GM18951 (cell line): ENCODE measurements around the gene GRAP2.
"Not testable (repeated sequence)": the region's sequence is repeated elsewhere in the genome, so short reads cannot be mapped to it uniquely, and the experiment has no call there.

Experiments
- POLR2A ChIP-seq: IDR thresholded peaks from 4 replicates; pipeline ENCODE4 v1.6.1; 2011; ENCODE audit warnings: mild to moderate bottlenecking; ENCODE audit not compliant: insufficient read length, insufficient read depth; ENCODE audit errors: extremely low read depth
- in situ Hi-C: fragments of 300-500 bp; cut with MboI; formaldehyde crosslinking; loops from one replicate; pipeline ENCODE4 v1.12.0; 2022; ENCODE audit warnings: low sequenced_read_pairs, mixed read lengths, inconsistent platforms; ENCODE audit not compliant: unreplicated experiment

The GRAP2 gene

DNA sequence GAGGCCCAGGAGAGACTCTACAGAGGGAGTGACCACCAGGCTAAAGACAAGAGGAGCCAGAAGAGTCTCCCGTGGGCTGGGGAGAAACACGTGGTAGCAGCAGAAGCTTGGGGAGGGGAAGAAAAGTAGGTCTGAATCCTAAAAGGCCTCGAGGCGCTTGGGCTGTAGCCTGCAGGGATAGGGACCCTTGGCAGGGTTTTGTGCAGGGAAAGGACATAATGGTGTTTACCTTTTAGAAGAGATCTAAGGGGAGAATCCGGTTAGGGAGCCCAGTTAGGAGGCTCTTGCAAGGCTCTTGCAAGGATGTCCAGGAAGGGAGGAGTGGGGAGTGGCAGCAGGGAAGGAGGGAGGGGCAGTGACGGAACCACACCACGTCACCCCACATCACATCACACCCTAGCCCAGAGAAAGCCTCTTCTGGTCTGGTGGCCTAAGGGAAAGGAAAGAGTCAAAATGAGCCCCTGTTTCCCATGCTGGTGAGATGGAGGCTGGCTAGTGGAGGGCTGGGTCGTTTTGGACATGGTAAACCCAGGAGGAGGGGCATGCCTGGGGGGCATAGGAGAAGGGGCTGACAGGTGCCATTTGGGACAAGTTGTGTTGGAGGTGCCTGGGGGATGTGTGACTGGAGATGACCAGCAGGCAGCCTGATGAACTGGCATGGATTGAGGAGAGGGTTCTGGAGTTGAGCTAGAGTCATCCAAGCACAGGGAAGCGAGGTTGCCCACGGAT is 87.7 kb downstream of the GRAP2 start:
- TF ChIP-seq POLR2A = no peak
- in situ Hi-C loops = no loop called here

DNA sequence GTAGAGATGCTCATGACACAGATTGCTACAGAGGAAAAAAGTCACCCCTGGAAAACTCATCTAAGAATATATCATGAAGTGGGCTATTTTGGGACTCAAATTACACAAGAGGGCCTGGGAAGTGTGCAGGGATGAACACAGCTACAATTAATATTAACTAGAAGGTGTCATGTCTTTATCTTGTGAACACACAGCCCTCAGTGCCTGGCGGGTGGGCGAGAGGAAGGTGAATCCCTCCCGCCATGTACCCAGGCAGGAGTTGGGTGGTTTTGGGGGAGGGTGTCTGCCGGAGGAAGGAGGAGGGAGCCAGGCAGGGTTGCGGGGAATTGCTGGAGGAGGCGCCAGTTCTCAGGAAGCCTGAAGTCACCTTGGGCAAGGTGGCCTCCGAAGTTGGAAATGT is 88.7 kb downstream of the GRAP2 start:
- in situ Hi-C loops = no loop called here
- TF ChIP-seq POLR2A = no peak

DNA sequence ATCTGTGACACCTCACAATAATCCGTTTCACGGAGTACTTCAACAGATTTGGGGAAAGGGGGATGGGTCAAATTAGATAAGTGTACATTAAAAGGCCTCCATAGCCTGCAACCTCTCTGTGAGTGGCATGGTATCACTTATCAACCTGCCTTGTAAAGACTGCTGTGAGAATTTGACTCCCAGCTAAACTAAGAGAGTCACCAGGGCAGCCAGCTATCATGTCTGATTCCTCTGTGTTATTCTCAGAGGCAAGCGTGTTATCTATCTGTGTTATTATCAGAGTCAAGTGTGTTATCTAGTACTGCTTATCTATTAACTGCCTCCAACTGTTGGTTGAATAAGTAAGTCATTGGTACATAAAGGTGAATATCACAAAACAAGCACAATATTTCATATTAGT is 89.8 kb downstream of the GRAP2 start:
- TF ChIP-seq POLR2A = no peak
- in situ Hi-C loops = no loop called here

DNA sequence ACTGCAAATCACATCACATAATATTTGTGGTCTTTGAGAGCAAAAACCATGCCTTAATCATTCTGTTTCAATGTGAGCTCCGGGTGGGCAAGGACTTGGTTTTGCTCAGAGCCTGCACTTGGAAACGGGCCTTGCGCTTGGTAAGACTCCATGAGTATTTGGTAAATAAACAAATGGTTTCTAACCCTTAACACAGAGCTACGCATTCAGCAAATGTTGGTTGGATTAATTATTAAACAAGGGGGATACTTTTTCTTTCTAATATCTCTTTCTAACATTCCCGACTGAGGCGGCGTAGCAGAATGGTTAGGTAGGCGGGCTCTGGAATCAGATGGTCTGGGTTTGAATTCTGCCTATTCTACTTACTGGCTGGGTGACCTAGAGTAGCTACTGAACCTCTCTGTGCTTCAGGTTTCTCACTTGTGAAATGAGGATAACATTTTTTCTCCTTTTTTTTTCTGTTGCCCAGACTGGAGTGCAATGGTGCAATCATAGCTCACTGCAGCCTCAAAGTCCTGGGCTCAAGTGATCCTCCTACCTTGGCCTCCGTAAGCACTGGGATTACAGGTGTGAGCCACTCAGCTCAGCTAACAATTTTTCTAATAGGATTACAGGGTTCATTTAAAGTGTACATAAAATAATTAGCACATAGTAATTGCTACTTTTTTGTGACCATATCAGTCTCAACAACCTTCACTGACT is 90.4 kb downstream of the GRAP2 start:
- no peak for TF ChIP-seq POLR2A
- in situ Hi-C loops = no loop called here

DNA sequence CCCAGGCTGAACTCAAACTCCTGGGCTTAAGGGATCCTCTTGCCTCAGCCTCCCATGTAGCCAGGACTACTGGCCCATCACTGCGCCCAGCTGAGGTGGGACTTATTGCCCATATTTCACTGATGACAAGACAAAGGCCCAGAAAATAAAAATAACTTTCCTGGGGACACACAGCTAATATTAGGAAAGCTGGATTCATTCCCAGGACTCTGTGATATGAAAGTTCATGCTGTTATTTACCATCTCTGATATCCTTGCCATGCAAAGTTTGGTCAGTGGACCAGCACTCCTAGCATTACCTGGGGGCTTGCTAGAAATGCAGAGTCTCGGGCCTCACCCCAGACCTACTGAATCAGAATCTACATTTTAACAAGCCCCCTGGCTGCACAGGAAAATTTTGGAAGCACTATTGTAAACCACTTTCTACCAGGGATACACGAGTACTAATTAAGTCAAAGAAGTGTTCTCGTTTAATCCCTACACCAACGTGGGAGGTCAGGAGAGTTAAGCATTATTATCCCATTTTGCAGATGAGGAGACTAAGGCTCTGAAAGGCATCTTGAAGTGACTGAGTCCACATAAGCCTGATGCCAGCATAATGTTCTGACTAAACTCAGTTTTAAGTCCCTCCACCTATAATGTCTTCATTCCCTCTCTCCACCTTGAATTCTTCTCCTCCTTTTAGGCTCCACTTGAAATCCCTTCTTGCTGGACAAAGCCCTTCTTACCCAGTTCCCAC is 91.4 kb downstream of the GRAP2 start:
- no peak for TF ChIP-seq POLR2A
- in situ Hi-C loops = no loop called here

DNA sequence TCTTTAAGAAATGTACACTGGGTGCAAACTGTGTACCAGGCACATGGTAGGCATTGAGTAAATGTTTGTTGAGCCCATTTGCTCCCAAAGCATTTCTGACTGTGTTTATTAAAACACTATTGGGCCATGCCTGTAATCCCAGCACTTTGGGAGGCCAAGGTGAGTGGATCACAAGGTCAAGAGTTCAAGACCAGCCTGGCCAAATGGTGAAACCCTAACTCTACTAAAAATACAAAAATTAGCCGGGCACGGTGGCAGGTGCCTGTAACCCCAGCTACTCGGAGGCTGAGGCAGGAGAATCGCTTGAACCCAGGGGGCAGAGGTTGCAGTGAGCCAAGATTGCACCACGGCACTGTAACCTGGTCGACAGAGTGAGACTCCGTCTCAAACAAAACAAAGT is 92.0 kb downstream of the GRAP2 start:
- in situ Hi-C loops = not testable (repeated sequence)

DNA sequence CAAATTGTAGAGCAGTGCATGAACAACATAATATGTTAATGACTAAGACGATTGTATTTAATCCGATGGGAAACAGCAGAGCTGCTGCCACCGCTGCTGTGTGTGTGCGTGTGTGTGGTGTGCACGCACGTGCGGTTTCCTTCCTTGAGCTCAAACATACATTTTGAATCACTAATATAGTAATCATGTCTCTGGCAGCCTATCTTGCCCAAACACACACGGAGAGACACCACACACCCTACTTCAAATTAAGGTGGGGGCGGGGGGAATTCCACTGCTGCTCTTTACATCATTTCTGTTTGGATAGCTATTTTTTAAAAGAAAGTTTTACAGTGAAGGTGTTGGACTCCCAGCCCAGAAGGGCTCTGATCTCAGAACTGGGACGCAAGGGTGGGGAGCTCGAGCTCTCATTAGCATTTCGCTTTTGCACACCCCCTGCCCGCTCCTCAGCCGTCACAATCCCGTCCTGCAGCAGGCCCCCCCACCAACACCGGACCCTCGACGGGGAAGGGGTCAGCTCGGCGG is 93.2 kb downstream of the GRAP2 start:
- in situ Hi-C loops = no loop called here
- no peak for TF ChIP-seq POLR2A

DNA sequence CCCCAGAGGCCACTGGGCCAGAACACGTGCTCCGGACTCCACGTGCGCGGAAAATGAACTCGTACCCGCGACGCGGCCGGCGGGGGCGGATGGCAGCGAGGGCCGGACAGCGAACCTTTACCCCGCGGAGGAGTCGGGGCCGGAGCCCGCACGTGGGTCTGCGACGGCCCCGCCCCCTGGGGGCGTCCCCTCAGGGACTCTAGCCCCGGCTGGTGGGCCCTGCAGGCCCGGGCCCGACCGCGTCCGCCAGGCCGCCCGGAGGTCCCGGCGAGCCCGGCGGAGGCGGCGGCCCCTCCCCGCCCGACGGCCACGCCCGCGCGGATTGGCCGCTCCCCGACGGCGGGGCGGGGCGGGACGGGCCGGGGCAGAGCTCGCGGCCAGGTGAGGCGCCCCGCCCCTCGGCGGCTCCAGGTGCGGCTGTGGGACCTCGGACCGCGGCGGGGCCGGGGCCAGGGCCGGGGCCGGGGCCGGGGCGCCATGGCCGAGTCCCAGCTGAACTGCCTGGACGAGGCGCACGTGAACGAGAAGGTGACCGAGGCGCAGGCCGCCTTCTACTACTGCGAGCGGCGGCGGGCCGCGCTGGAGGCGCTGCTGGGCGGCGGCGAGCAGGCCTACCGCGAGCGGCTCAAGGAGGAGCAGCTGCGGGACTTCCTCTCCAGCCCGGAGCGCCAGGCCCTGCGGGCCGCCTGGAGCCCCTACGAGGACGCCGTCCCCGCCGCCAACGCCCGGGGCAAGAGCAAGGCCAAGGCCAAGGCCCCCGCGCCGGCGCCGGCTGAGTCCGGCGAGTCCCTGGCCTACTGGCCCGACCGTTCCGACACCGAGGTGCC is 93.9 kb downstream of the GRAP2 start, which contains the start of gene FAM83F:
FAM83F (plus strand) TSS at position 389 of the 827 bp plus-strand sequence; CDS start at position 478, 89 bp downstream.
- TF ChIP-seq POLR2A = no peak
- in situ Hi-C loops = no loop called here

DNA sequence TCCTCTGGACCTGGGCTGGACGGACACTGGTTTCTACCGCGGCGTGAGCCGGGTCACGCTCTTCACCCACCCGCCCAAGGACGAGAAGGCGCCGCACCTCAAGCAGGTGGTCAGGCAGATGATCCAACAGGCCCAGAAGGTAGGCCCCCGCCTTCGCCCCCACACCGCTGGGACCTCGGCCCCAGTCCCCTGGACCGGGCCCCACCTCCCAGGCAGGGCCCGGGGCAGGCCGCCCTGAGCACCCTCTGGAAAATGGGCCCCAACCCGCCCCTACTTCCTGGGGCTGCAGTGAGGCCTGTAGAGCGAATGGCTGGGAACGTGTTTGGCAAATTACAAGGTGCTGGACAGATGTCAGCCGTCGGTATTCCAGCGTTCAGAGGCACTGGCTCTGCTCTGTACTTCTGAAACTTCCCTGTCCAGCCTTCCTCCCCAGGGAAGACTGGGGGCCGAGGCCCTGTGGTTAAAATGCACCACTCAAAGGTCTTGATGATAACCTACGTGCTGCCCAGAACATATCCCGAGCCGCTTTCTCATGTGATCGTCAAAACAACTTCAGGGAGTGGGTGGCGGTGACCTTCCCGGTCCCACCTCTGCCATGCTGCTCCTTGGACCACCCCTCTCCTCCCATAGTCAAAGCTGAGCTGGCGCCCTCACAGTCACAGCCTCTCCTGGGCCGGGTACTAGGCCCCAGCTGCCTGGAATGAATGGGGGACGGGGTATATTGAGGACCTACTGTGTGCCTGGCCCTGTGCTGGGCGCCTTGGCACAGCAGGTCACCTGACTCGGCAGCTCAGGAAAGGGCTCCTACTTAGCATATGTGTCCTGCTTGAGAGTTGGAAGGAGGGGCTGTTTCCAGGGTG is 94.7 kb downstream of the GRAP2 start:
- TF ChIP-seq POLR2A = no peak
- in situ Hi-C loops = no loop called here

DNA sequence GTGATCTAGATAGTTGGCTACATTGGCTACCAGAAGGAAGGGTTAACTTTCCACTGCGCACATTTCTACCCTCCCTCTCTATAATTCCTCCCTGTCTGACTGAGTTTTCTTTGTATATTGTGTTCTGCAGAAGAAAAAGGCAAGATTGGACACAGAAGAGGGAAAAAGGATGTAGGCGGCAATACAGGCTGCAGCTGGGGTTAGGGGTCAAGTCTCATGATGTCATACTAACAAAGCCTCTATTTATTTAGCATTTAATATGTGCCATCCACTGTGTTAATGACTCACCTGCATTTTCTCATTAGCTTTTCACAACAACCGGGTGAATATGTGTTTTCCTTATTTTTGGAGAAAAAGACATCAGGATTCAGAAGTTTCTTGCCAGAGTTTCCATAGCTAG is 95.8 kb downstream of the GRAP2 start:
- in situ Hi-C loops = no loop called here
- no peak for TF ChIP-seq POLR2A

DNA sequence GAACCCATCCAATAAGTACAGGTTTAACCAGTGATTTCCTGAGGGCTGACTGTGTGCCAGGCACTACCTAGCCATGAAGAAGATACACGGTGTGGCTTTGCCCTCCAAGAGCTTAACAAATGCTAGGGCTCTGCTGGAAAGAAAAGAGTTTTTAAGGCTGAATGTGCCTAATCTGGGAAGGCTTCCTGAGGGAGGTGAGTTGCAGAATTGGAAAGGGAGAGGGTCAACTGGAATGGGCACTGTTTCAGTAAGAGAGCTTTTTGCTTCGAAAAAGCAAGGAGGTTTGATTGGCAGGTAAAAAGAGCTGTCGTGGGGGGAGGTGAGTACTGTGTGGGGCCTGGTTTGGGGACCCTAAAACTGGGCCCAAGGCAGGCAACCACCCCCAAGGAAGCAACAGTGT is 96.5 kb downstream of the GRAP2 start:
- TF ChIP-seq POLR2A = no peak
- in situ Hi-C loops = no loop called here

DNA sequence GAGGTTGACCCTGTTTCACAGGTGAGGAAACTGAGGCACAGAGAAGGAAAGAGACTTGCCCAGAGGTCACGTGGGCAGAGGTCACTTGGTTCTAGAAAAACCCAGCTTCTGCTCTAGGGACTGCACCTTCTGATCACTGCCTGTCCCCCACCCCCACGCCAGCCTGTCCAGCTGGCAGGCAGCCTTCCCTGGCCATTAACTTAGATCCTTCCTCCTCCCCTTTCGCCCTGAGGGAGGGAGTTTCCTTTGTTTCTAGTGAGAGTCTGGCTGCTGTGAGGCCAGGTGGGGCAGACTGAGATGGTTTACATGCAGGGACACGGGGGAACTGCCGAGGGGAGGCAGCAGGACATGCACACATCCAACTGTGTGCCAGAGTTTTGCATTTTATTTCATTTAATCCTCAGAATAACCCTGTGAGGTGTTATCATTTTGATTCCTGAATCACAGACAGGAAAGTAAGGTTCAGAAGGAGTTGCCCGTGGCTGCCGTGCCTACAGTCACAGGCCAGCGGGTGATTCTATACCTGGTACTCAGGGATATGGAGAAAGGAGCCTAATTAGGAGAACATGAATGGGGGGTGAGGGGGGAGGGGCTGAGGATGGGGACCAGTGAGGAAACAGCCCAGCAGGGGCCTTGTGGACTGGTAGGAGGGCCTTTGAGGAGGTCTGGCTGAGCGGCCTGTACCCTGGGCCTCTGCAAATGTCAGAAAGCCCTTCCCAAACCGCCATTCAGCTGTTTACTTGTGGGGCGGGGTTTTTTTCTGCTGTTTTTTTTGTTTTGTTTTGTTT is 97.2 kb downstream of the GRAP2 start:
- no peak for TF ChIP-seq POLR2A
- in situ Hi-C loops = no loop called here
